ENCODE results near the gene YBX2.

Gene YBX2

GRCh38 chr17:7282752-7283321, 11.6 kb downstream of the YBX2 start:
- no peaks in the 10 kb centered on the region for H3K9me3 Mint-ChIP-seq
- H3K27me3 Mint-ChIP-seq (ENCODE audit: low read depth), result peaks cover 44% of the 10 kb centered on the region
- H3K36me3 Mint-ChIP-seq (ENCODE audit: low read depth), result no peaks in the 10 kb centered on the region
- H3K4me1 Mint-ChIP-seq (ENCODE audit: low read depth), result peaks cover 12% of the 10 kb centered on the region
- no peak overlapping the region for H3K27ac Mint-ChIP-seq
- DNase-seq (ENCODE audit: low spot score), result no peak
- H3K4me3 Mint-ChIP-seq, result peak overlapping the region; percentile 33

- Mint-ChIP-seq H3K36me3 (ENCODE audit: low read depth) (no peaks in the 10 kb centered on the region), H3K4me1 (ENCODE audit: low read depth) (peaks cover 12% of the 10 kb centered on the region), H3K9me3 (no peaks in the 10 kb centered on the region), H3K27me3 (ENCODE audit: low read depth) (peaks cover 46% of the 10 kb centered on the region), H3K4me3 (peak overlapping the region; percentile 76), H3K27ac (no peak overlapping the region)
- no peak for DNase-seq (ENCODE audit: low spot score)
These were observed 12.3 kb downstream of the YBX2 start for GRCh38 chr17:7281953-7282751.

GRCh38 chr17:7281074-7281952, 13.1 kb downstream of the YBX2 start, which contains the start of gene SLC2A4:
Gene SLC2A4 (plus strand): TSS chr17:7281718. CDS start chr17:7281935, 217 bp downstream.
- no peaks in the 10 kb centered on the region for H3K36me3 Mint-ChIP-seq (ENCODE audit: low read depth)
- H3K4me1 Mint-ChIP-seq (ENCODE audit: low read depth), result peaks cover 12% of the 10 kb centered on the region
- H3K27me3 Mint-ChIP-seq (ENCODE audit: low read depth), result peaks cover 41% of the 10 kb centered on the region
- DNase-seq (ENCODE audit: low spot score), result peak; percentile 86
- peak within 1 kb of the TSS; percentile 76 for H3K4me3 Mint-ChIP-seq
- no peaks in the 10 kb centered on the region for H3K9me3 Mint-ChIP-seq
- H3K27ac Mint-ChIP-seq, result no peak within 1 kb of the TSS

- peak overlapping the region; percentile 76 for H3K4me3 Mint-ChIP-seq
- peaks cover 40% of the 10 kb centered on the region for H3K27me3 Mint-ChIP-seq (ENCODE audit: low read depth)
These were observed 13.8 kb downstream of the YBX2 start for GRCh38 chr17:7280519-7281073.

GRCh38 chr17:7279448-7279847, 15.0 kb downstream of the YBX2 start:
- no peaks in the 10 kb centered on the region for H3K36me3 Mint-ChIP-seq (ENCODE audit: low read depth)
- H3K27ac Mint-ChIP-seq, result no peak overlapping the region
- no peaks in the 10 kb centered on the region for H3K9me3 Mint-ChIP-seq
- H3K4me3 Mint-ChIP-seq, result no peak overlapping the region
- peaks cover 40% of the 10 kb centered on the region for H3K27me3 Mint-ChIP-seq (ENCODE audit: low read depth)
- H3K4me1 Mint-ChIP-seq (ENCODE audit: low read depth), result peaks cover 12% of the 10 kb centered on the region
- no peak for DNase-seq (ENCODE audit: low spot score)

More at GRCh38 chr17:7280519-7281073, 13.8 kb downstream of the YBX2 start:
- H3K27ac Mint-ChIP-seq, result no peak overlapping the region
- DNase-seq (ENCODE audit: low spot score), result peak; percentile 70
- H3K9me3 Mint-ChIP-seq, result no peaks in the 10 kb centered on the region
- no peaks in the 10 kb centered on the region for H3K36me3 Mint-ChIP-seq (ENCODE audit: low read depth)
- peaks cover 12% of the 10 kb centered on the region for H3K4me1 Mint-ChIP-seq (ENCODE audit: low read depth)

- no peak overlapping the region for H3K27ac Mint-ChIP-seq
- H3K4me3 Mint-ChIP-seq, result no peak overlapping the region
- no peaks in the 10 kb centered on the region for H3K9me3 Mint-ChIP-seq
- DNase-seq (ENCODE audit: low spot score), result no peak
- H3K27me3 Mint-ChIP-seq (ENCODE audit: low read depth), result peaks cover 40% of the 10 kb centered on the region
- no peaks in the 10 kb centered on the region for H3K36me3 Mint-ChIP-seq (ENCODE audit: low read depth)
- peaks cover 19% of the 10 kb centered on the region for H3K4me1 Mint-ChIP-seq (ENCODE audit: low read depth)
These were observed 27.7 kb downstream of the YBX2 start for GRCh38 chr17:7266784-7267183.

GRCh38 chr17:7263801-7264078, 30.7 kb downstream of the YBX2 start:
- Mint-ChIP-seq H3K4me3 (peak overlapping the region; percentile 55), H3K4me1 (ENCODE audit: low read depth) (peaks cover 20% of the 10 kb centered on the region), H3K27ac (no peak overlapping the region), H3K27me3 (ENCODE audit: low read depth) (peaks cover 33% of the 10 kb centered on the region), H3K36me3 (ENCODE audit: low read depth) (peaks cover 8% of the 10 kb centered on the region), H3K9me3 (no peaks in the 10 kb centered on the region)
- DNase-seq (ENCODE audit: low spot score), result no peak

GRCh38 chr17:7262935-7263800, 31.3 kb downstream of the YBX2 start:
- Mint-ChIP-seq H3K27me3 (ENCODE audit: low read depth) (peaks cover 31% of the 10 kb centered on the region), H3K4me3 (peak overlapping the region; percentile 55), H3K27ac (no peak overlapping the region), H3K4me1 (ENCODE audit: low read depth) (peaks cover 20% of the 10 kb centered on the region), H3K9me3 (no peaks in the 10 kb centered on the region), H3K36me3 (ENCODE audit: low read depth) (peaks cover 12% of the 10 kb centered on the region)
- DNase-seq (ENCODE audit: low spot score), result no peak

GRCh38 chr17:7262192-7262934, 32.1 kb downstream of the YBX2 start, which contains the start of gene CLDN7:
Gene CLDN7 (minus strand): TSS chr17:7262478. CDS start chr17:7262043, 435 bp downstream.
- DNase-seq (ENCODE audit: low spot score), result no peak
- Mint-ChIP-seq H3K4me3 (peak within 1 kb of the TSS; percentile 55), H3K36me3 (ENCODE audit: low read depth) (peaks cover 12% of the 10 kb centered on the region)

GRCh38 chr17:7261379-7262191, 32.9 kb downstream of the YBX2 start:
- peaks cover 27% of the 10 kb centered on the region for H3K27me3 Mint-ChIP-seq (ENCODE audit: low read depth)
- peaks cover 18% of the 10 kb centered on the region for H3K4me1 Mint-ChIP-seq (ENCODE audit: low read depth)
- no peak for DNase-seq (ENCODE audit: low spot score)
- H3K9me3 Mint-ChIP-seq, result no peaks in the 10 kb centered on the region
- H3K36me3 Mint-ChIP-seq (ENCODE audit: low read depth), result peaks cover 16% of the 10 kb centered on the region
- peak overlapping the region; percentile 45 for H3K4me3 Mint-ChIP-seq
- no peak overlapping the region for H3K27ac Mint-ChIP-seq

More at GRCh38 chr17:7262192-7262934, 32.1 kb downstream of the YBX2 start, which contains the start of gene CLDN7:
- no peak within 1 kb of the TSS for H3K27ac Mint-ChIP-seq
- H3K27me3 Mint-ChIP-seq (ENCODE audit: low read depth), result peaks cover 31% of the 10 kb centered on the region
- H3K4me1 Mint-ChIP-seq (ENCODE audit: low read depth), result peaks cover 20% of the 10 kb centered on the region
- no peaks in the 10 kb centered on the region for H3K9me3 Mint-ChIP-seq

- no peak overlapping the region for H3K27ac Mint-ChIP-seq
- peaks cover 18% of the 10 kb centered on the region for H3K4me1 Mint-ChIP-seq (ENCODE audit: low read depth)
- DNase-seq (ENCODE audit: low spot score), result no peak
- peak overlapping the region; percentile 38 for H3K4me3 Mint-ChIP-seq
- H3K9me3 Mint-ChIP-seq, result no peaks in the 10 kb centered on the region
- peaks cover 25% of the 10 kb centered on the region for H3K27me3 Mint-ChIP-seq (ENCODE audit: low read depth)
- peaks cover 22% of the 10 kb centered on the region for H3K36me3 Mint-ChIP-seq (ENCODE audit: low read depth)
These were observed 33.6 kb downstream of the YBX2 start for GRCh38 chr17:7260651-7261378.

Data from T-helper 2 cell treated with Interferon-gamma antibody and Interleukin-4, amounts not matched to agents 5 μg/mL and 100 μg/mL, for 36 hours (primary cell).